AG04450 (cell line): ENCODE measurements around the gene SLC1A2. TPM values are rescaled to one million over a fixed set of nuclear protein-coding genes. Genes with fewer than 3 reads are reported as not detected.

ENCODE experiments used
- CTCF ChIA-PET: fragments of 300-600, 350-600 bp; formaldehyde crosslinking; extraction: SDS; loops from one replicate; lab custom pipeline; 2022; ENCODE audit warnings: antibody characterized with exemption, inconsistent platforms; lab: Charles Lee
- POLR2A ChIA-PET: fragments of 350-600 bp; formaldehyde crosslinking; extraction: SDS; loops from one replicate; lab custom pipeline; 2021; ENCODE audit warnings: antibody characterized with exemption, inconsistent platforms; lab: Yijun Ruan, JAX
- DNase-seq: peaks from one replicate; pipeline ENCODE4 v3.0.0-alpha.2; 2011; ENCODE audit warnings: low read depth, low spot score
- H3K27ac ChIP-seq: one replicate; pipeline ENCODE4 v1.5.1; 2012; ENCODE audit warnings: low read depth, low read length, control low read depth
- H3K27me3 ChIP-seq: one replicate; pipeline ENCODE4 v1.6.0; 2012; ENCODE audit warnings: low read length; ENCODE audit not compliant: control insufficient read depth, insufficient read depth
- H3K4me3 ChIP-seq: 2 replicates; pipeline ENCODE4 v1.5.1; 2011; ENCODE audit warnings: mild to moderate bottlenecking, low read depth, low read length, control low read depth
- H3K9me3 ChIP-seq: 2 replicates; pipeline ENCODE4 v1.5.1; 2012; ENCODE audit warnings: low read length; ENCODE audit not compliant: control insufficient read depth, insufficient read depth
- polyA plus RNA-seq: library from polyadenylated mRNA; depleted of rRNA; stranded (reverse); fragments of >200 nt; gene quantifications from 2 replicates; pipeline ENCODE4 v1.2.3, GENCODE V29; 2011
- TF ChIP-seq, protein P1 (sequence below): IDR thresholded peaks from 2 replicates; pipeline ENCODE4 v1.5.1; 2011; ENCODE audit warnings: low read depth, low read length, control low read depth, inconsistent platforms

SLC1A2 gene
- polyA plus RNA-seq, 1 experiment, result 1.1 TPM

- Histone ChIP-seq H3K4me3 (no peak overlapping the region), H3K27me3 (no peaks in the 10 kb centered on the region), H3K27ac (no peak overlapping the region), H3K9me3 (no peaks in the 10 kb centered on the region)
- no peak for DNase-seq
- TF ChIP-seq, protein P1, sequence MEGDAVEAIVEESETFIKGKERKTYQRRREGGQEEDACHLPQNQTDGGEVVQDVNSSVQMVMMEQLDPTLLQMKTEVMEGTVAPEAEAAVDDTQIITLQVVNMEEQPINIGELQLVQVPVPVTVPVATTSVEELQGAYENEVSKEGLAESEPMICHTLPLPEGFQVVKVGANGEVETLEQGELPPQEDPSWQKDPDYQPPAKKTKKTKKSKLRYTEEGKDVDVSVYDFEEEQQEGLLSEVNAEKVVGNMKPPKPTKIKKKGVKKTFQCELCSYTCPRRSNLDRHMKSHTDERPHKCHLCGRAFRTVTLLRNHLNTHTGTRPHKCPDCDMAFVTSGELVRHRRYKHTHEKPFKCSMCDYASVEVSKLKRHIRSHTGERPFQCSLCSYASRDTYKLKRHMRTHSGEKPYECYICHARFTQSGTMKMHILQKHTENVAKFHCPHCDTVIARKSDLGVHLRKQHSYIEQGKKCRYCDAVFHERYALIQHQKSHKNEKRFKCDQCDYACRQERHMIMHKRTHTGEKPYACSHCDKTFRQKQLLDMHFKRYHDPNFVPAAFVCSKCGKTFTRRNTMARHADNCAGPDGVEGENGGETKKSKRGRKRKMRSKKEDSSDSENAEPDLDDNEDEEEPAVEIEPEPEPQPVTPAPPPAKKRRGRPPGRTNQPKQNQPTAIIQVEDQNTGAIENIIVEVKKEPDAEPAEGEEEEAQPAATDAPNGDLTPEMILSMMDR, result peak; percentile 68
- ChIA-PET CTCF (interaction anchor here (0.7 to 2.9 kb wide), 26 partner anchors 8 to 383 kb away, joined by 3 to 14 read pairs (median 4); no protein-coding TSS in a partner anchor), POLR2A (interaction anchor here (1.1 kb wide), 1 partner anchor 87 kb away, joined by 3 read pairs; no protein-coding TSS in a partner anchor)
Observed at GRCh38 chr11:35305670-35306382, 113.5 kb downstream of the SLC1A2 start.

DNA sequence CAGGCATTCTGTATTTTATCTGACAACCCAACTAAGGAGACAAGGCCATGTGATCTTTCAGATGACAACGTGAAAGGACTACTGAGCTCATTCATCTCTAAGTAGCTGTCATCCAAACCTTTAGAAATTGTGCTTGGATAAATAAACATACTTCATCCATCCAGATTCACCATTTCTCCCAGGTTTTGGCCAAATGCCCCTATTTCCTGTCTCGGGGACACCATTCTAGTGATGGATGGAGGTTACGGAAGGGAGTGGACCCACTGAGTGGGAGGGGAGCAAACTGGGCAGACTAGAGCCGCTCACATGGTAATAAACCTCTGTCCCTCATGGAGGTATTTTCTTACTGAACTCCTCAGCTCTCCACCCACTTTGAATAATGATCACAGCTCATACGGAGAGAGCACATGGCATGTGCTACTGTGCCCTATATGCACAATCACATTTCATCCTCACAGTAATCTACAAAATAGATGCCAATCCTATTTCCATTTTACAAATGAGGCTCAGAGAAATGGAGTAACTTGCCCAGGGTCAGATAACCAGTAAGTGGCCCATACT is 114.4 kb downstream of the SLC1A2 start:
- POLR2A ChIA-PET, result interaction anchor here (1.1 kb wide), 1 partner anchor 86 kb away, joined by 3 read pairs; no protein-coding TSS in a partner anchor
- H3K9me3 ChIP-seq, result no peaks in the 10 kb centered on the region
- no peaks in the 10 kb centered on the region for H3K27me3 ChIP-seq
- CTCF ChIA-PET, result interaction anchor here (0.7 to 2.9 kb wide), 24 partner anchors 7 to 382 kb away, joined by 3 to 14 read pairs (median 4); no protein-coding TSS in a partner anchor
- DNase-seq, result no peak
- H3K4me3 ChIP-seq, result no peak overlapping the region
- no peak overlapping the region for H3K27ac ChIP-seq
- TF ChIP-seq, protein P1, result no peak

DNA sequence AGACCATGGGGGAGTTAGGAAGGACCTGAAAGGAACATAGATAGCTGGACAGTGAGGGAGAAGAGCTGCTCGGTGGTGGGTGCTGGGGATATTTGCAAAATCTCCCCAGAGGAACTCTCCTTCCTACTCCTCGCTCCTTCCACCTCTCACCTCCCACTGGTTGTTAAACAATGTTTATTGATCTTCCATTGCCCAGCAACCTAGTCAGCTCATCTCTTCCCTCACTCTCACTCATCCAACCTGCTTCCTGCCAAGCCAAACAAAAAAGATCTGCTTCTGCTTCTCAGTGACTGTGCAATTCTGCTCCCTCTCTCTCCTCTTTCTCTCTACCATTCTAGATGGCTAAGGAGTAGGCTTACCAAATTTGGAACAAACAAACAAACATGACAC is 115.0 kb downstream of the SLC1A2 start:
- no peaks in the 10 kb centered on the region for H3K9me3 ChIP-seq
- DNase-seq, result no peak
- H3K27me3 ChIP-seq, result no peaks in the 10 kb centered on the region
- CTCF ChIA-PET, result interaction anchor here (1.2 to 2.9 kb wide), 4 partner anchors 9 to 88 kb away, joined by 3 to 14 read pairs (median 12); no protein-coding TSS in a partner anchor
- H3K27ac ChIP-seq, result peak overlapping the region; percentile 69
- no peak overlapping the region for H3K4me3 ChIP-seq
- POLR2A ChIA-PET, result interaction anchor here (1.0 kb wide), 1 partner anchor 33 kb away, joined by 3 read pairs; no protein-coding TSS in a partner anchor
- TF ChIP-seq, protein P1, result no peak

GRCh38 chr11:35303596-35304385 is 115.6 kb downstream of the SLC1A2 start:
- TF ChIP-seq, protein P1, result no peak
- no peak for DNase-seq
- peak overlapping the region; percentile 69 for H3K27ac ChIP-seq
- H3K9me3 ChIP-seq, result no peaks in the 10 kb centered on the region
- H3K4me3 ChIP-seq, result no peak overlapping the region
- ChIA-PET CTCF (interaction anchor here (0.6 to 2.9 kb wide), 4 partner anchors 12 to 269 kb away, joined by 3 to 14 read pairs (median 8); no protein-coding TSS in a partner anchor), POLR2A (interaction anchor here (1.0 kb wide), 1 partner anchor 34 kb away, joined by 3 read pairs; no protein-coding TSS in a partner anchor)
- H3K27me3 ChIP-seq, result no peaks in the 10 kb centered on the region
